Measurements from ENCODE around the gene BCL2L12. TPM values are rescaled to one million over a fixed set of nuclear protein-coding genes. Genes with fewer than 3 reads are reported as not detected.

The BCL2L12 gene
- total and polyA plus RNA-seq, 2 of the 13 experiments (the other 11 are each of a cell fraction or from before 2014, with no cell fraction given): 26.8 to 40.8 TPM

GRCh38 chr19:49667473-49667872 lies 1.7 kb downstream of the BCL2L12 start (continued):
- TF ChIP-seq RORA (CRISPR knock-in tag; IDR thresholded peaks at IDR 0.05) (no peak), ZNF570 (CRISPR knock-in tag; IDR thresholded peaks at IDR 0.05; ENCODE audit: borderline replicate concordance) (no peak), ZBTB20 (CRISPR knock-in tag; IDR thresholded peaks at IDR 0.05; ENCODE audit: borderline replicate concordance, low read depth) (no peak), GATAD1 (CRISPR knock-in tag; IDR thresholded peaks at IDR 0.05) (no peak), EP300 (IDR thresholded peaks at IDR 0.05; ENCODE audit: low read depth in 2 of 2, low read length in 2 of 2) (no peak), EP300 (CRISPR knock-in tag; IDR thresholded peaks at IDR 0.05; ENCODE audit: borderline replicate concordance) (no peak)
- TF ChIP-seq, protein P1, sequence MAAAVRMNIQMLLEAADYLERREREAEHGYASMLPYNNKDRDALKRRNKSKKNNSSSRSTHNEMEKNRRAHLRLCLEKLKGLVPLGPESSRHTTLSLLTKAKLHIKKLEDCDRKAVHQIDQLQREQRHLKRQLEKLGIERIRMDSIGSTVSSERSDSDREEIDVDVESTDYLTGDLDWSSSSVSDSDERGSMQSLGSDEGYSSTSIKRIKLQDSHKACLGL (CRISPR knock-in tag; IDR thresholded peaks at IDR 0.05): no peak

GRCh38 chr19:49669516-49669915 lies 3.8 kb downstream of the BCL2L12 start:
- intact Hi-C loops (cut with micrococcal nuclease; ENCODE audit: unreplicated experiment): no loop called here
- POLR2A ChIA-PET: no interaction called here
- 100% methylated on average over 3 of the region's 3 CpGs for WGBS (ENCODE audit: low lambda C conversion rate)
- DNase-seq (ENCODE audit: low spot score) (no peak), FAIRE-seq (no peak), ATAC-seq (no peak)
- Histone ChIP-seq H3K79me2 (ENCODE audit: insufficient read depth, low read length) (peaks cover 26% of the 10 kb centered on the region), H3K27me3 (ENCODE audit: control insufficient read depth in 1 of 2, insufficient read depth in 2 of 2, low read length in 2 of 2) (no peaks in the 10 kb centered on the region; a peak in 2 of 5 replicates), H2AFZ (ENCODE audit: low read length) (no peak overlapping the region), H3K4me1 (ENCODE audit: insufficient read depth, low read length) (peaks cover 28% of the 10 kb centered on the region), H3K9me3 (ENCODE audit: low read length) (no peaks in the 10 kb centered on the region), H3K36me3 (replicated peaks in 1 of 2; ENCODE audit: control insufficient read depth in 1 of 2, insufficient read depth in 2 of 2, low read length in 2 of 2) (peaks cover 1 to 6% of the 10 kb centered on the region in 2 experiments; a peak in 3 of 5 replicates), H3K4me3 (replicated peaks in 1 of 3; ENCODE audit: insufficient read depth in 1 of 3, low read depth in 2 of 3, low read length in 3 of 3) (no peak overlapping the region), H4K20me1 (ENCODE audit: insufficient read depth, low read length) (no peaks in the 10 kb centered on the region), H3K9ac (ENCODE audit: insufficient read depth, low read depth, low read length) (no peak overlapping the region), H3K4me2 (ENCODE audit: low read depth, low read length) (no peak overlapping the region), H3K27ac (ENCODE audit: extremely low read length, insufficient read depth, low read length) (no peak overlapping the region)
- CTCF ChIA-PET (ENCODE audit: low intra/inter-chr PET ratio, low total read pairs): no interaction called here
- no TSS peak for BruUV-seq (replicated peaks)
- in situ Hi-C loops (cut with HindIII; ENCODE audit: extremely low pct_ligation_motif_present, low pct_unique_long_range_greater_than_20kb): no loop called here
- TF ChIP-seq, protein P2, sequence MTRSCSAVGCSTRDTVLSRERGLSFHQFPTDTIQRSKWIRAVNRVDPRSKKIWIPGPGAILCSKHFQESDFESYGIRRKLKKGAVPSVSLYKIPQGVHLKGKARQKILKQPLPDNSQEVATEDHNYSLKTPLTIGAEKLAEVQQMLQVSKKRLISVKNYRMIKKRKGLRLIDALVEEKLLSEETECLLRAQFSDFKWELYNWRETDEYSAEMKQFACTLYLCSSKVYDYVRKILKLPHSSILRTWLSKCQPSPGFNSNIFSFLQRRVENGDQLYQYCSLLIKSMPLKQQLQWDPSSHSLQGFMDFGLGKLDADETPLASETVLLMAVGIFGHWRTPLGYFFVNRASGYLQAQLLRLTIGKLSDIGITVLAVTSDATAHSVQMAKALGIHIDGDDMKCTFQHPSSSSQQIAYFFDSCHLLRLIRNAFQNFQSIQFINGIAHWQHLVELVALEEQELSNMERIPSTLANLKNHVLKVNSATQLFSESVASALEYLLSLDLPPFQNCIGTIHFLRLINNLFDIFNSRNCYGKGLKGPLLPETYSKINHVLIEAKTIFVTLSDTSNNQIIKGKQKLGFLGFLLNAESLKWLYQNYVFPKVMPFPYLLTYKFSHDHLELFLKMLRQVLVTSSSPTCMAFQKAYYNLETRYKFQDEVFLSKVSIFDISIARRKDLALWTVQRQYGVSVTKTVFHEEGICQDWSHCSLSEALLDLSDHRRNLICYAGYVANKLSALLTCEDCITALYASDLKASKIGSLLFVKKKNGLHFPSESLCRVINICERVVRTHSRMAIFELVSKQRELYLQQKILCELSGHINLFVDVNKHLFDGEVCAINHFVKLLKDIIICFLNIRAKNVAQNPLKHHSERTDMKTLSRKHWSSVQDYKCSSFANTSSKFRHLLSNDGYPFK (CRISPR knock-in tag; IDR thresholded peaks at IDR 0.05; ENCODE audit: borderline replicate concordance): no peak
- TF ChIP-seq FOXA3 (CRISPR knock-in tag; IDR thresholded peaks at IDR 0.05) (no peak), AKAP8 (CRISPR knock-in tag; IDR thresholded peaks at IDR 0.05) (no peak), ZNF510 (CRISPR knock-in tag; IDR thresholded peaks at IDR 0.05; ENCODE audit: low read depth) (no peak), ADNP (CRISPR knock-in tag; IDR thresholded peaks at IDR 0.05) (no peak), ATRX (CRISPR knock-in tag; IDR thresholded peaks at IDR 0.05; ENCODE audit: borderline replicate concordance) (no peak)

All from HepG2 (cell line).